NCI-H1417 (cell line): ENCODE measurements around the gene STRBP.

Experiments
- DNase-seq, 3 experiments: peaks; one replicate each; lab custom pipeline; 2025; lab: John Stamatoyannopoulos, UW

Gene STRBP

GRCh38 chr9:123097430-123098095, 170.8 kb downstream of the STRBP start:
- DNase-seq: no peak

GRCh38 chr9:123096987-123097386, 171.4 kb downstream of the STRBP start:
- DNase-seq: no peak

GRCh38 chr9:123093141-123093540, 175.2 kb downstream of the STRBP start:
- DNase-seq: no peak

GRCh38 chr9:123091459-123091858, 176.9 kb downstream of the STRBP start:
- DNase-seq: no peak

GRCh38 chr9:123090956-123091355, 177.4 kb downstream of the STRBP start:
- DNase-seq: no peak

- DNase-seq: no peak
Observed at GRCh38 chr9:123090198-123090896, 178.0 kb downstream of the STRBP start.

- peak in 1 of 3 experiments; percentile 46 for DNase-seq
Observed at GRCh38 chr9:123089790-123090189, 178.6 kb downstream of the STRBP start.

GRCh38 chr9:123089040-123089439, 179.3 kb downstream of the STRBP start:
- DNase-seq: peak in 1 of 3 experiments; percentile 2

GRCh38 chr9:123087359-123087888, 181.0 kb downstream of the STRBP start:
- DNase-seq: no peak

- DNase-seq: no peak
Observed at GRCh38 chr9:123085916-123086315, 182.5 kb downstream of the STRBP start.

GRCh38 chr9:123084256-123084655, 184.1 kb downstream of the STRBP start:
- DNase-seq: no peak

GRCh38 chr9:123083680-123084079, 184.7 kb downstream of the STRBP start:
- DNase-seq: no peak

GRCh38 chr9:123081824-123082223, 186.6 kb downstream of the STRBP start:
- DNase-seq: peak in 2 of 3 experiments; percentile 15 to 68

GRCh38 chr9:123080444-123080843, 187.9 kb downstream of the STRBP start:
- no peak for DNase-seq

GRCh38 chr9:123074628-123075027, 193.8 kb downstream of the STRBP start:
- DNase-seq: no peak

GRCh38 chr9:123073991-123074422, 194.4 kb downstream of the STRBP start:
- DNase-seq: no peak

GRCh38 chr9:123073441-123073840, 194.9 kb downstream of the STRBP start:
- no peak for DNase-seq

- DNase-seq: no peak
Observed at GRCh38 chr9:123072407-123072995, 195.9 kb downstream of the STRBP start.
